GM21447 (cell line): ENCODE results near the gene SNX13.
"Not testable (repeated sequence)": the region's sequence is repeated elsewhere in the genome, so short reads cannot be mapped to it uniquely, and the experiment has no call there.

Experiments used
- ATAC-seq: cut with Tn5 transposase; IDR thresholded peaks from one replicate; pipeline ENCODE4 v1.9.1; 2021; ENCODE audit not compliant: unreplicated experiment

The SNX13 gene

DNA sequence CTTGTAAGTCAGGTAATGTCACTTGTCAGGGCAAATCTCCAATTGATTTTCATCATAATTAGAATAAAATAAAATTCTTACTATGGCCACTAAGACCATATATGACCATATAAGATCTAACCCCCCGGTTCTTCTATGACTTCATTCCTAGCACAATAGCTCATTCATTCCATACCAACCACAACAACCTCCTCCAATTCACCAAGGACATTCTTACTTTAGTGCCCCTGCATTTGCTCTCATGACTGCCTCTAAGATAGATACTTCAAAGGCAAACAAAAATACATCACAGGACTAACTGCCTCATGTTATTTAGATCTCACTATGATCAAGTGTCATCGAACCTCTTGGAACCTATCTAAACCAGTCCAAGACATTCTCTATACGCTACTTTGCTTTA is 90.8 kb downstream of the SNX13 start:
- ATAC-seq: no peak

DNA sequence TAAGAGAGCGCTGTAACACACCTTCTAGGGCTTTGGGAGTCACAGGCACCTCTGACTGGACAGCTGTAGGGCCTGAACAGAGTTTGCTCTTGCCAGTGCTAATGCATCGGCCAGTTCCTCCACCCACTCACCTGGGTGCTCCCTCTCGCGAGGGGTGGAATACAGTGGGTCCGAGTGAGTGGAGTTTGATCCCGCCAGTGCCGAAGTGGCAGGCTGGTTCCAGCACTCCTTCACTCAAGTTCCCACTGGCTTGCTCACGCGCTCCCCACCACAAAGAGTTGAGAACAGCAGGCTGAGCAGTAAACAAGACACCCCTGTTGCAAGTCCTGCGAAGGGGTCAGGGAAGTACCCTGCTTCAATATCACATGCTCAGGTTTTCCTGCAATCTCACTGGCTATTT is 91.8 kb downstream of the SNX13 start:
- ATAC-seq: no peak

DNA sequence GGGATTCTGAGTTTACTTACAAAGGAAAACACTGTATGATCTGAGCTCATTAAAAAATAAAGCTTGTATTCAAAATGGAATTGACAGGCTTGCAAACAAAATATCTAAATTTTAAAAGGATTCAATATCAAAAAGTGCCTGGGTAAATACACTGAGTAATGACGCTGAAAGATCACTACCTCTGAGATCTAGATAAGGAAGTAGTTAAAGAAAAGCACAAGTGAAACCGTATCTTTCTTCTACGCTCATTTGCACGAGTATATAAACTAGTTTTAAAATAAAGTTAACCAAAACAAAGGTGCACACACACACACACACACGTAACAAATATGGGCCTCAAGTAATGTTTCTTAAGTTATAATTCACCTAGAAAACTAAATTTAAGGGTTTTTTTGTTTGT is 93.4 kb downstream of the SNX13 start:
- ATAC-seq: no peak

- no peak for ATAC-seq
Observed at GRCh38 chr7:17845197-17845547, 95.1 kb downstream of the SNX13 start.

GRCh38 chr7:17844514-17845196 is 95.6 kb downstream of the SNX13 start:
- no peak for ATAC-seq

GRCh38 chr7:17844022-17844421 is 96.3 kb downstream of the SNX13 start:
- ATAC-seq: no peak

DNA sequence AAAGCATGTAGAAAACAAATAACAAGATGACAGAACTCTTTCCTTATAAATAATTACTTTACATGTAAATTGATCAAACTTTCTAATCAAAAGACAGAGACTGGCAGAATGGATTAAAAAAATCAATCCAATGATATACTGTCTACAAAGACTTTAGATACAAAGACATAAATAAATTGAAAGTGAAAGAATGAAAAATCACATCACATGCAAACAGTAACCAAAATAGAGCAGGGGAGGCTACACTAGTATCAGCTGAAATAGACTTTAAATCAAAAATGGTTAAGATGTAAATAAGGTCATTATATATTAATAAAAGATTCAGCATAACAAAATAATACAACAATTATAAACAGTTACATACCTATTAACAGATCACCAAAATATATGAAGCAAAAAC is 97.3 kb downstream of the SNX13 start:
- ATAC-seq: no peak

DNA sequence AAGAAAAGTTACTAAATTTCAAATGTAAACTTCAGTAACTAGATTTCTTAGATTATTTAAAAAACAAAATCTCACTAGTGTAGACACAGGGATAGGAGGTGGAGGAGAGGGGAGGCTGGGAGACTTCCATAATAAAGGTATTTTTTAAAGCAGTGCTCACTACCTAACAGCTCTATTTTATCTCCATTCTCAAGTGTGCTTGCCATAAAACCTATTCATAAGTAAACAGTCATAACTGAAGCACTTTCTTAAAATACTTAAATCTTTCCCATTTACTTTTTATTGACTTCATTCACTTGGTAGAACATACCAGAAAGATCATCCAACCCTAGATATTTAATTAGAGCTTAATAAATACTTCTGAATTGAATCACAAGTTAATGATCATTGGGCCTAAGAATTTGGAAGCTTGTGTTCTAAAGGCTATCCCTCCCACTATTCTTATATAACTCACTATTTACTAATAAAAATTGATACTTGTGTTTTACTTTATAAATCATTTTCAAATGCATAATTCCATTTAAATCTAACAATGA is 107.4 kb downstream of the SNX13 start:
- ATAC-seq: no peak

DNA sequence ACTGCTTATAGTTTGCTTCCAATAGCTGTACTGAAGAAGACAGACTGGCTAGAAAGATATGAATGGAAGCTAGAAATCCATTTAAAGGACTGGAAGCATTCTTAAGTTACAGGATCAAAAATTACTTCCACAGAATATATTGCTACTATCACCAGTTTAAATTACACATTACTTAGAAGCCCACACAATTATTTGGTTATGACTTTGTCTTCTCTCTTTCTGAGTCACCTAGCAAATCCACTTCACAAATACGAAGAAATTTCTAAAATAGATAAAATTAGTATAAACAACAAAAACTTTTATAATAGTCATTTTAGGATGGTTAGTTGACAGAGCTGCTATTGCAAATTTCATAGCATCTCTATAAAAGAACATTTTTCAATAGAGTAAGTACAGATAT is 108.1 kb downstream of the SNX13 start:
- no peak for ATAC-seq

- no peak for ATAC-seq
Observed at GRCh38 chr7:17830206-17830605, 110.1 kb downstream of the SNX13 start.

DNA sequence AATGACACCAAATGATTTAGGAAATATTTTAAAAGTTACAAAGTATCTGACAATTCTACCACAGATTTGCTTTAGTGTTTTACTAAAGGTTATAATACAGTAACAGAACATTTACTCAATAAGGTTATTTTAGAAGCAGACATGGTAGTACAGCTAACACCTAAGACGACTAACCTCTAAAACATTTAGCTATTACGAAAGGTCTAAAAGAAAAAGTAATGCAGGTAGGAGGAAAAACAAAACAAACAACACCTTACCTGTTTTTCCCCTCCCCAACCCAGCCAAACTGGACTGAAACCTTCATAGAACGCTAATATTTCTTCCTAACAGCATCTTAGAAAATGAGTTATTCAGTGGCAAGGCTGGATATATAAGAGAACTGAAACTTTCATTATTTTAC is 111.3 kb downstream of the SNX13 start:
- no peak for ATAC-seq

- no peak for ATAC-seq
Observed at GRCh38 chr7:17822547-17823173, 117.6 kb downstream of the SNX13 start.

DNA sequence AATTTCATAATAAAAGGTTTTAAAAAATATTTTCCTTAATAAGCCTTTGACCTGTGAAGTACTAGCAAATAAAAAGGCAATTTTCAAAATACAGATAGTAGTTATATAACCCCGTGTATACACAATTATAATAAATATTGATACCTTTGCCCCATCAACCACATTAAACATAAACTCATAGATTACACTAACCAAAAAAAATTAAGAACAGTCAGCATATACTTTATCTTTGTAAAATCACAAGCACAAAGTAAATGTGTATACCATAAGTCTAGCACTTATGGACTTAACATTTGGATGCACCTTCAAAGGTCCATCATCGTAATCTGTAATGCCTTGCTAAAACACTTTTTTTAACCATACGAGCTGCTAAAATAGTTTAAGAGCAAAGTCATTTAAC is 123.4 kb downstream of the SNX13 start:
- no peak for ATAC-seq

DNA sequence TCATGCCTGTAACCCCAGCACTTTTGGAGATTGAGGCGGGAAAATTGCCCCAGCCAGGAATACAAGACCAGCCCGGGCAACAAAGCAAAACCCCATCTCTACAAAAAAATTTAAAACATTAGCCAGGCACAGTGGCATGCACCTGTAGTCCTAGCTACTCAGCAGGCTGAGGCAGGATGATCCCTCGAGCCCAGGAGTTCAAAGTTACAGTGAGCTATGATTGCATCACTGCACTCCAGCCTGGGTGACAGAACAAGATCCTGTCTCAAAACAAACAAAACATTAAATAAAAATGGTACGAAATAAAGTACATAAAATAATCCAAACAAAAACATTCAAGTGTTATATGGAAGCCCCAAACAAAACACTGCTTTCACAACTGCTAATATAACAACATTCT is 125.0 kb downstream of the SNX13 start:
- no peak for ATAC-seq

DNA sequence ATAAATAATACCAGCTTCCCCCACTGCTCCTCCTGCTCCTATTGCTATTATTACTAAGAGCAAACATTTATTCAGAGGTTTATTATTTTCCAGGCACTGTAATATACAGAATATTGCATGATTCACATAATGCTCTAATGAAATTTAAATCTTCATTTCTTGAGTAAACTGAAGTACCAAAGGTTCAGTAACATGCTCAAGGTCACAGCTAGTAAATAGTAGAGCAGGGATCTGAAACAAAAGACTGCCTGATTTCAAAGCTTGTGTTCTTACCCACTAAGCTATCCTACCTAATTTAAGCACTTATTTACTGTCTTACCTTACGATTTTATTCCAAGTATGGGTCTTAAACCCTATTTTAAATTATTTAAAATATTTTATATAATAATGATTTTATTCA is 126.2 kb downstream of the SNX13 start:
- ATAC-seq: no peak

GRCh38 chr7:17809215-17809614 is 131.1 kb downstream of the SNX13 start:
- ATAC-seq: not testable (repeated sequence)

DNA sequence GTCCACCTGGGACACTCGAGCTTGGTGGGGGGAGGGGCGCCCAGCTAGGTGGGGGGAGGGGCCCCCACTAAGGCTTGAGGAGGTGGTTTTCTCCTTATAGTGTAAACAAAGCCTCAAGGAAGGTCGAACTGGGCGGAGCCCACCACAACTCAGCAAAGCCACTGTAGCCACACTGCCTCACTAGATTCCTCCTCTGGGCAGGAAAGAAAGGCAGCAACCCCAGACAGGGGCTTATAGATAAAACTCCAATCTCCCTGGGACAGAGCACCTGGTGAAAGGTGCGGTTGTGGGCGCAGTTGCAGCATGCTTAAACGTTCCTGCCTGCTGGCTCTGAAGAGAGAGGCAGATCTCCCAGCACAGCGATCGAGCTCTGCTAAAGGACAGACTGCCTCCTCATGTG is 133.1 kb downstream of the SNX13 start:
- ATAC-seq: no peak

GRCh38 chr7:17806631-17807030 is 133.7 kb downstream of the SNX13 start:
- ATAC-seq: no peak

- no peak for ATAC-seq
Observed at GRCh38 chr7:17802056-17802455, 138.2 kb downstream of the SNX13 start.

DNA sequence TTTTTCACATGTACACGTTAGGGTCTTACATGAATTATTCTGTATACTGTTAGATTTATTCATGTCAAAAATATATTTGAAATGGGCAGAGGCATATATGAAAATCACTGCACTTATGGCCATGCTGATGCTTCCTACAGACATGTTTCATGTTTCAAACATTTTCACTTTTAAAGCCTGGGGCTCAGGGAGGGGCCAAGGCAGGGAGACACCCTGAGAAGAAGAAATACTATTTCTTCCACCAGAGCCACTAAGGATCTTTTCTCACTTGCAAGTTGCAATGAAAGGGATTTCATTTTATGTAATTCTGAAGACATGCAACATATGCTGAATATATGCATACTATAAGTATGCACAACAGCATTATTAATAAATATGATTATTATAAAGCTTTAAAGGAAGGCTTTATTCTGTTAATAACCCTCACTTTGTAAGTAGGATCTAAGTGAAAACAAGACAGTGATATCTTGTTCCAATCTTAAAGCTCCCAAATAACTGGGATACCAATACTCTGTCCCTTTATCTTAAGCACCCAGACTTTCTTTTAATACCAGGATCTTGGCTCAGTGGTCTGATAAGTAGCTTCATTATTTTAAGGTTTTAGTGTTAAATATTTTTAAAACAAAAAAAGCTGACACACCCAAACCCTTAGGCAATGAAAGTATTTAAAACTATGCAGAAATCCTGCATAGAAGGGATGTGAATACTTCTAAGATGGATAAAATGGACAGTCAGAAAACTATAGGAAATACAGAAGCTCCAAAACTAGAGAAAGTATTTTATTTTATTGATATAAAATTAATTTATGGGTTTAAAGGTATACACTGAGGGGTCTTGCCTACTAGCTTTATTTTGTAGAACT is 148.0 kb downstream of the SNX13 start:
- no peak for ATAC-seq

- no peak for ATAC-seq
Observed at GRCh38 chr7:17787257-17787656, 153.0 kb downstream of the SNX13 start.

- no peak for ATAC-seq
Observed at GRCh38 chr7:17786314-17786852, 153.9 kb downstream of the SNX13 start.
